HCT116 (cell line): Measurements from ENCODE around the gene PIGM. TPM values are rescaled to one million over a fixed set of nuclear protein-coding genes. Genes with fewer than 3 reads are reported as not detected.

Experiments used
- ATAC-seq: fragments of 200-7000 bp; cut with Tn5 transposase; 2 replicates; pipeline ENCODE4 v1.9.1; 2020; ENCODE audit warnings: mild to moderate bottlenecking, moderate library complexity
- BruUV-seq: library from RNA; stranded (reverse); fragments of 400-500 nt; replicated peaks from 2 replicates; lab custom pipeline; 2021; lab: Mats Ljungman, UMichigan
- CTCF ChIA-PET: fragments of 300-600 bp; sonication (Branson Sonifier 250); formaldehyde crosslinking; loops from one replicate; lab custom pipeline; 2021; ENCODE audit warnings: antibody characterized with exemption; lab: Charles Lee
- POLR2A ChIA-PET: fragments of 300-600, 350-600 bp; sonication (Branson Sonifier 250); formaldehyde crosslinking; loops from one replicate; lab custom pipeline; 2021; ENCODE audit warnings: antibody characterized with exemption; lab: Charles Lee
- RAD21 ChIA-PET, 2 experiments: fragments of 300-600 bp; sonication (Branson Sonifier 250); formaldehyde crosslinking; loops; one replicate each; lab custom pipeline; 2023; ENCODE audit warnings: low total read pairs in 2 of 2; ENCODE audit not compliant: uncharacterized antibody in 2 of 2, unreplicated experiment in 2 of 2, low non-redundant PET in 1 of 2; lab: Charles Lee
- DNase-seq: peaks from one replicate; pipeline ENCODE4 v3.0.0-alpha.2; 2010; ENCODE audit warnings: low read depth, low spot score
- H2AFZ ChIP-seq: fragments of 200-600 bp; shearing (Covaris generic), sonication (generic); 2 replicates; pipeline ENCODE4 v1.6.1; 2017; ENCODE audit warnings: low read depth, mixed run types, mixed read lengths, antibody characterized with exemption, low read length; ENCODE audit not compliant: poor library complexity, severe bottlenecking
- H3K27ac ChIP-seq: 2 replicates; pipeline ENCODE4 v1.5.1; 2012; ENCODE audit warnings: low read depth, low read length
- H3K27me3 ChIP-seq: fragments of 200-600 bp; sonication (generic); 2 replicates; pipeline ENCODE4 v1.6.1; 2016; ENCODE audit warnings: mixed run types, low read length, mixed read lengths; ENCODE audit not compliant: insufficient read depth
- H3K36me3 ChIP-seq, 2 experiments: fragments of 200-500 bp in 1 of 2; fragments of 200-600 bp in 1 of 2; sonication (Bioruptor generic) in 1 of 2; sonication (generic) in 1 of 2; 2 replicates each; pipeline versions ENCODE4 v1.5.1 to v1.6.1; 2014 to 2016; ENCODE audit warnings: low read length in 2 of 2, inconsistent platforms in 1 of 2, mixed read lengths in 1 of 2, mixed run types in 1 of 2; ENCODE audit not compliant: insufficient read depth in 2 of 2, control insufficient read depth in 1 of 2
- H3K4me1 ChIP-seq, 2 experiments: fragments of 200-600 bp in 1 of 2; sonication (generic) in 1 of 2; 2 replicates each; pipeline versions ENCODE4 v1.5.1 to v1.6.1; 2012 to 2017; ENCODE audit warnings: low read length in 2 of 2, inconsistent platforms in 1 of 2, mild to moderate bottlenecking in 1 of 2, mixed read lengths in 1 of 2, mixed run types in 1 of 2, moderate library complexity in 1 of 2; ENCODE audit not compliant: insufficient read depth in 2 of 2, control insufficient read depth in 1 of 2
- H3K4me2 ChIP-seq: fragments of 200-600 bp; sonication (generic); 2 replicates; pipeline ENCODE4 v1.6.1; 2017; ENCODE audit warnings: mixed run types, low read length, mixed read lengths
- H3K4me3 ChIP-seq, 2 experiments: fragments of 200-600 bp in 1 of 2; sonication (generic) in 1 of 2; replicated peaks in 1 of 2; 2 replicates each; pipeline ENCODE4 v1.5.1; 2011 to 2016; ENCODE audit warnings: low read length in 2 of 2, control low read depth in 1 of 2, low read depth in 1 of 2, mild to moderate bottlenecking in 1 of 2, mixed read lengths in 1 of 2, mixed run types in 1 of 2
- H3K79me2 ChIP-seq: fragments of 200-600 bp; sonication (generic); 2 replicates; pipeline ENCODE4 v1.6.1; 2017; ENCODE audit warnings: mild to moderate bottlenecking, mixed run types, low read length, moderate library complexity, mixed read lengths; ENCODE audit not compliant: insufficient read depth
- H3K9ac ChIP-seq: fragments of 200-600 bp; sonication (generic); 2 replicates; pipeline ENCODE4 v1.6.1; 2016; ENCODE audit warnings: low read length, mixed read lengths
- H3K9me2 ChIP-seq: fragments of 200-600 bp; sonication (generic), shearing (Covaris generic); 2 replicates; pipeline ENCODE4 v1.6.1; 2017; ENCODE audit warnings: mixed run types, mild to moderate bottlenecking, moderate library complexity; ENCODE audit not compliant: insufficient read depth
- H3K9me3 ChIP-seq, 2 experiments: fragments of 200-500 bp in 1 of 2; fragments of 200-600 bp in 1 of 2; sonication (Bioruptor generic) in 1 of 2; sonication (generic) in 1 of 2; 2 replicates each; pipeline ENCODE4 v1.6.1; 2014 to 2017; ENCODE audit warnings: low read length in 2 of 2, mixed read lengths in 2 of 2, inconsistent platforms in 1 of 2, low read depth in 1 of 2, mild to moderate bottlenecking in 1 of 2, mixed run types in 1 of 2, moderate library complexity in 1 of 2; ENCODE audit not compliant: control insufficient read depth in 1 of 2, insufficient read depth in 1 of 2
- H4K20me1 ChIP-seq: fragments of 200-600 bp; sonication (generic), shearing (Covaris generic); 2 replicates; pipeline ENCODE4 v1.6.1; 2017; ENCODE audit warnings: mixed run types, mild to moderate bottlenecking, moderate library complexity; ENCODE audit not compliant: insufficient read depth
- EGR1 ChIP-seq: IDR thresholded peaks from 2 replicates; pipeline ENCODE4 v1.6.1; 2012; ENCODE audit warnings: low read depth
- ELF1 ChIP-seq: IDR thresholded peaks from 2 replicates; pipeline ENCODE4 v1.6.1; 2012; ENCODE audit warnings: low read depth, borderline replicate concordance
- EZH2 ChIP-seq: fragments of 200-600 bp; sonication (generic); IDR thresholded peaks from 2 replicates; pipeline ENCODE4 v1.6.1; 2017; ENCODE audit warnings: antibody characterized with exemption, mixed run types
- EZH2phosphoT487 ChIP-seq: fragments of 200-600 bp; IDR thresholded peaks from 2 replicates; pipeline ENCODE4 v1.6.1; 2018; ENCODE audit warnings: antibody characterized with exemption, borderline replicate concordance
- POLR2AphosphoS5 ChIP-seq: IDR thresholded peaks from 2 replicates; pipeline ENCODE4 v1.6.1; 2011; ENCODE audit warnings: mild to moderate bottlenecking, low read depth, low read length, moderate library complexity
- RAD21 ChIP-seq: IDR thresholded peaks from 2 replicates; pipeline ENCODE4 v1.6.1; 2012; ENCODE audit warnings: low read depth, mild to moderate bottlenecking
- REST ChIP-seq: IDR thresholded peaks from 2 replicates; pipeline ENCODE4 v1.6.1; 2012; ENCODE audit warnings: low read depth
- SP1 ChIP-seq: IDR thresholded peaks from 2 replicates; pipeline ENCODE4 v1.6.1; 2012; ENCODE audit warnings: low read depth
- TCF7L2 ChIP-seq: IDR thresholded peaks from 2 replicates; pipeline ENCODE4 v1.7.0; 2011; ENCODE audit warnings: borderline replicate concordance, inconsistent platforms; ENCODE audit not compliant: insufficient read depth, insufficient read length; ENCODE audit errors: extremely low read depth
- YY1 ChIP-seq: IDR thresholded peaks from 2 replicates; pipeline ENCODE4 v1.6.1; 2011; ENCODE audit warnings: low read length, low read depth, moderate library complexity, mild to moderate bottlenecking; ENCODE audit not compliant: insufficient replicate concordance; ENCODE audit errors: extremely low read depth
- ZBTB33 ChIP-seq: IDR thresholded peaks from 2 replicates; pipeline ENCODE4 v1.6.1; 2011; ENCODE audit warnings: mild to moderate bottlenecking, low read length, moderate library complexity; ENCODE audit not compliant: insufficient replicate concordance; ENCODE audit errors: extremely low read depth
- ZNF274 ChIP-seq: fragments of 200-500 bp; sonication (Bioruptor generic); IDR thresholded peaks from 2 replicates; pipeline ENCODE4 v1.6.1; 2014; ENCODE audit warnings: mild to moderate bottlenecking, low read depth, low read length, inconsistent platforms
- intact Hi-C: fragments of 100-400 bp; cut with micrococcal nuclease; formaldehyde crosslinking; loops from 2 replicates; pipeline ENCODE4 v1.10.0; 2022
- total RNA-seq: library from RNA; stranded (reverse); gene quantifications from one replicate; pipeline ENCODE4 v1.2.1, GENCODE V29; 2021; ENCODE audit not compliant: unreplicated experiment
- TF ChIP-seq, protein P1 (sequence below): IDR thresholded peaks from 2 replicates; pipeline ENCODE4 v1.6.1; 2012
- TF ChIP-seq, protein P2 (sequence below): IDR thresholded peaks from 2 replicates; pipeline ENCODE4 v1.6.1; 2012

Gene PIGM
- total RNA-seq, 1 experiment from 2014 or later: 4.1 TPM

- H3K27ac ChIP-seq: no peak overlapping the region
- CTCF ChIA-PET: no interaction called here
- no peaks in the 10 kb centered on the region for H3K79me2 ChIP-seq
- H4K20me1 ChIP-seq: no peaks in the 10 kb centered on the region
- H3K9me3 ChIP-seq: no peaks in the 10 kb centered on the region
- ATAC-seq (no peak), DNase-seq (no peak)
- TF ChIP-seq, protein P1, sequence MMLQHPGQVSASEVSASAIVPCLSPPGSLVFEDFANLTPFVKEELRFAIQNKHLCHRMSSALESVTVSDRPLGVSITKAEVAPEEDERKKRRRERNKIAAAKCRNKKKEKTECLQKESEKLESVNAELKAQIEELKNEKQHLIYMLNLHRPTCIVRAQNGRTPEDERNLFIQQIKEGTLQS: no peak
- TF ChIP-seq, protein P2, sequence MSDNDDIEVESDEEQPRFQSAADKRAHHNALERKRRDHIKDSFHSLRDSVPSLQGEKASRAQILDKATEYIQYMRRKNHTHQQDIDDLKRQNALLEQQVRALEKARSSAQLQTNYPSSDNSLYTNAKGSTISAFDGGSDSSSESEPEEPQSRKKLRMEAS: no peak
- TF ChIP-seq ZBTB33 (no peak), EZH2 (no peak), RAD21 (no peak), ZNF274 (no peak), POLR2AphosphoS5 (no peak), REST (no peak), EZH2phosphoT487 (no peak), ELF1 (no peak), TCF7L2 (no peak), YY1 (no peak), EGR1 (no peak), SP1 (no peak)
- intact Hi-C loops: no loop called here
- no peaks in the 10 kb centered on the region for H3K36me3 ChIP-seq
- peaks cover 0 to 6% of the 10 kb centered on the region in 2 experiments; a peak in 1 of 4 replicates for H3K4me1 ChIP-seq
- BruUV-seq: no TSS peak
- H2AFZ ChIP-seq: no peak overlapping the region
- POLR2A ChIA-PET: no interaction called here
- no peaks in the 10 kb centered on the region for H3K9me2 ChIP-seq
- no peak overlapping the region for H3K9ac ChIP-seq
- H3K4me3 ChIP-seq: no peak overlapping the region
- H3K4me2 ChIP-seq: no peak overlapping the region
- RAD21 ChIA-PET: no interaction called here
- H3K27me3 ChIP-seq: no peaks in the 10 kb centered on the region
Measured at GRCh38 chr1:160021376-160022074, 10.3 kb downstream of the PIGM start.
